ENCODE data around the gene MAP3K2. TPM values are rescaled to one million over a fixed set of nuclear protein-coding genes. Genes with fewer than 3 reads are reported as not detected.

Gene MAP3K2
- total RNA-seq, 1 experiment from 2014 or later, result 38.7 TPM

GRCh38 chr2:127348426-127349000, 39.3 kb downstream of the MAP3K2 start:
- intact Hi-C loops (cut with micrococcal nuclease; ENCODE audit: unreplicated experiment), result no loop called here
- CTCF ChIA-PET, result no interaction called here
- no peak for DNase-seq
- Histone ChIP-seq H3K36me3 (ENCODE audit: control insufficient read depth, insufficient read depth, low read length) (no peaks in the 10 kb centered on the region), H3K4me1 (no peaks in the 10 kb centered on the region), H3K27me3 (replicated peaks; ENCODE audit: control insufficient read depth, insufficient read depth, low read length) (no peaks in the 10 kb centered on the region), H3K9me3 (no peaks in the 10 kb centered on the region), H3K4me3 (ENCODE audit: low read depth, low read length) (no peak overlapping the region)
- H3K9me3 Mint-ChIP-seq (ENCODE audit: unreplicated experiment), result peaks cover 10% of the 10 kb centered on the region
- H3K36me3 Mint-ChIP-seq (ENCODE audit: insufficient read depth, unreplicated experiment), result no peaks in the 10 kb centered on the region
- no TSS peak for BruUV-seq (replicated peaks)
- POLR2A ChIA-PET, result no interaction called here
- H3K4me1 Mint-ChIP-seq (ENCODE audit: low read depth, unreplicated experiment), result no peaks in the 10 kb centered on the region
- H3K27me3 Mint-ChIP-seq (ENCODE audit: insufficient read depth, unreplicated experiment), result no peaks in the 10 kb centered on the region
- H3K27ac Mint-ChIP-seq (ENCODE audit: unreplicated experiment), result no peak overlapping the region
- TF ChIP-seq CTCF (IDR thresholded peaks at IDR 0.05; ENCODE audit: insufficient read depth in 1 of 2, low read depth in 1 of 2, low read length in 1 of 2, severe bottlenecking in 1 of 2, unreplicated experiment in 1 of 2), result no peak
- no peak overlapping the region for H3K4me3 Mint-ChIP-seq (ENCODE audit: unreplicated experiment)

GRCh38 chr2:127347734-127348392, 39.9 kb downstream of the MAP3K2 start:
- no peaks in the 10 kb centered on the region for H3K4me1 Mint-ChIP-seq (ENCODE audit: low read depth, unreplicated experiment)
- no peaks in the 10 kb centered on the region for H3K27me3 ChIP-seq (replicated peaks; ENCODE audit: control insufficient read depth, insufficient read depth, low read length)
- H3K27ac Mint-ChIP-seq (ENCODE audit: unreplicated experiment), result no peak overlapping the region
- H3K4me3 Mint-ChIP-seq (ENCODE audit: unreplicated experiment), result no peak overlapping the region
- CTCF ChIA-PET, result no interaction called here
- no peak for DNase-seq
- no peak overlapping the region for H3K4me3 ChIP-seq (ENCODE audit: low read depth, low read length)
- POLR2A ChIA-PET, result no interaction called here
- no peaks in the 10 kb centered on the region for H3K36me3 ChIP-seq (ENCODE audit: control insufficient read depth, insufficient read depth, low read length)
- no peaks in the 10 kb centered on the region for H3K27me3 Mint-ChIP-seq (ENCODE audit: insufficient read depth, unreplicated experiment)
- peaks cover 10% of the 10 kb centered on the region for H3K9me3 Mint-ChIP-seq (ENCODE audit: unreplicated experiment)
- H3K9me3 ChIP-seq, result no peaks in the 10 kb centered on the region
- intact Hi-C loops (cut with micrococcal nuclease; ENCODE audit: unreplicated experiment), result no loop called here
- no peaks in the 10 kb centered on the region for H3K4me1 ChIP-seq
- no TSS peak for BruUV-seq (replicated peaks)
- H3K36me3 Mint-ChIP-seq (ENCODE audit: insufficient read depth, unreplicated experiment), result no peaks in the 10 kb centered on the region
- no peak for TF ChIP-seq CTCF (IDR thresholded peaks at IDR 0.05; ENCODE audit: insufficient read depth in 1 of 2, low read depth in 1 of 2, low read length in 1 of 2, severe bottlenecking in 1 of 2, unreplicated experiment in 1 of 2)

- no peak overlapping the region for H3K4me3 Mint-ChIP-seq (ENCODE audit: unreplicated experiment)
- H3K27ac Mint-ChIP-seq (ENCODE audit: unreplicated experiment), result no peak overlapping the region
Measured at GRCh38 chr2:127347015-127347414, 40.8 kb downstream of the MAP3K2 start.

More at GRCh38 chr2:127347015-127347414, 40.8 kb downstream of the MAP3K2 start:
- no peaks in the 10 kb centered on the region for H3K9me3 ChIP-seq
- ChIA-PET CTCF (no interaction called here), POLR2A (no interaction called here)
- no peaks in the 10 kb centered on the region for H3K4me1 ChIP-seq
- Mint-ChIP-seq H3K36me3 (ENCODE audit: insufficient read depth, unreplicated experiment) (peaks cover 3% of the 10 kb centered on the region), H3K27me3 (ENCODE audit: insufficient read depth, unreplicated experiment) (no peaks in the 10 kb centered on the region), H3K9me3 (ENCODE audit: unreplicated experiment) (peaks cover 2% of the 10 kb centered on the region), H3K4me1 (ENCODE audit: low read depth, unreplicated experiment) (no peaks in the 10 kb centered on the region)
- no peaks in the 10 kb centered on the region for H3K27me3 ChIP-seq (replicated peaks; ENCODE audit: control insufficient read depth, insufficient read depth, low read length)
- no peak overlapping the region for H3K4me3 ChIP-seq (ENCODE audit: low read depth, low read length)
- TF ChIP-seq CTCF (IDR thresholded peaks at IDR 0.05; ENCODE audit: insufficient read depth in 1 of 2, low read depth in 1 of 2, low read length in 1 of 2, severe bottlenecking in 1 of 2, unreplicated experiment in 1 of 2), result no peak
- DNase-seq, result no peak
- no TSS peak for BruUV-seq (replicated peaks)
- no peaks in the 10 kb centered on the region for H3K36me3 ChIP-seq (ENCODE audit: control insufficient read depth, insufficient read depth, low read length)
- intact Hi-C loops (cut with micrococcal nuclease; ENCODE audit: unreplicated experiment), result no loop called here

Measured in Caco-2 (cell line).